HG03520 (cell line): ENCODE measurements around the gene IPO9.

Source experiments
- ATAC-seq: cut with Tn5 transposase; IDR thresholded peaks from one replicate; pipeline ENCODE4 v1.9.1; 2021; ENCODE audit warnings: mild to moderate bottlenecking, moderate library complexity; ENCODE audit not compliant: unreplicated experiment

Gene IPO9

GRCh38 chr1:201886103-201886885 is 57.3 kb downstream of the IPO9 start:
- no peak for ATAC-seq

GRCh38 chr1:201887116-201887866 is 58.3 kb downstream of the IPO9 start:
- no peak for ATAC-seq

- no peak for ATAC-seq
These were observed 59.5 kb downstream of the IPO9 start, which contains the start of gene SHISA4 for GRCh38 chr1:201888282-201889089. Gene SHISA4 (plus strand): TSS chr1:201888898. CDS start chr1:201888995, 97 bp downstream.

GRCh38 chr1:201889090-201889968 is 60.4 kb downstream of the IPO9 start:
- ATAC-seq = no peak

GRCh38 chr1:201890223-201890622 is 61.3 kb downstream of the IPO9 start:
- ATAC-seq = no peak

- ATAC-seq = no peak
These were observed 62.0 kb downstream of the IPO9 start for GRCh38 chr1:201890806-201891450.

GRCh38 chr1:201891451-201892045 is 62.6 kb downstream of the IPO9 start:
- ATAC-seq = no peak

- ATAC-seq = no peak
These were observed 63.3 kb downstream of the IPO9 start for GRCh38 chr1:201892211-201892610.

GRCh38 chr1:201893431-201893830 is 64.5 kb downstream of the IPO9 start:
- ATAC-seq = no peak

GRCh38 chr1:201894343-201895119 is 65.6 kb downstream of the IPO9 start:
- ATAC-seq = no peak

GRCh38 chr1:201895120-201895665 is 66.2 kb downstream of the IPO9 start:
- no peak for ATAC-seq

GRCh38 chr1:201895913-201896807 is 67.2 kb downstream of the IPO9 start:
- ATAC-seq = peak; percentile 67

GRCh38 chr1:201896951-201897391 is 68.0 kb downstream of the IPO9 start:
- ATAC-seq = no peak

GRCh38 chr1:201898240-201898894 is 69.4 kb downstream of the IPO9 start:
- no peak for ATAC-seq

- ATAC-seq = no peak
These were observed 70.0 kb downstream of the IPO9 start for GRCh38 chr1:201898992-201899391.

- ATAC-seq = no peak
These were observed 70.9 kb downstream of the IPO9 start for GRCh38 chr1:201899683-201900429.
